Left renal cortex interstitium (tissue), 4 donors: Measurements from ENCODE around the gene SMIM45.
"Not testable (repeated sequence)": the region's sequence is repeated elsewhere in the genome, so short reads cannot be mapped to it uniquely, and the experiment has no call there.

Source experiments
- DNase-seq, 4 donors: peaks; one replicate each; pipeline ENCODE4 v3.0.0-alpha.2; 2013; ENCODE audit warnings: low read depth in 4 of 4, low spot score in 2 of 4, missing footprints in 1 of 4

Gene SMIM45

DNA sequence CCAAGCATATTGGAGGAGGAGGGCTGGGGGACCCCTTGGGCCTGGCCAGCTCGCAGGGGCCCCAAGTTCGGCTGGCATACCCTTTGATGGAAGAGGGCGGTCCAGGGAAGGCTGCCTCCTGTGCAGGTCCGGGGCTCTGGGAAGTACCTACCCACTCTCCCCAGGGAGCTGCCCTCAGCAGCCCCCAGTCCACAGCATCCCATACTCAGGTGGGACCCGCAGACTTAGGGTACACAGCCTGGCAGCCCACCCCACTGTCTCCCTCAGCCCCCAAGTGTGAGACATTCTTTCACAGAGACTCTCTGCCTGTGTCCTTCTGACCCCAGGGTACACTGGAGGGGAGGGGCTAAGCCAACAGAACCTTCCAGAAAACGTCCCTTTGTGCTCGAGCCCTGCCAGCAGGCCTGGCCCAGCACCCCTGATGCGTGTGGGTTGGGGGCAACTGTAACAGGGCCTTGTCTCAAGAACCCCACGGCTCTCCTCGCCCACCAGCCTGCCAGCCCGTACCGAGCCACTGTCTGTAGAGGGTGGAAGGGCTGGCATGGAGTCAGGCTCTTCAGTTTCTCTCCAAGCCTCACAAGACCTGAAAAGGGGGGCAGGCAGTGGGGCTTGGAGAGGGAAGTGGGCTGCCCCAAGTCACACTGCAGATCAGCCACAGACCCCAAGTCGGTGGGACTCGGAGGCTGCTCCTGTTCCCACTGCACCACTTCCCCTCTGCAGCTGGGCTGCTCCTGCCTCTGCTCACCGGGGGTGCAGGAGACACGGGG, 18.4 kb upstream of the SMIM45 start:
- no peak for DNase-seq

- DNase-seq, result no peak
Observed at GRCh38 chr22:41934284-41935014, 17.5 kb upstream of the SMIM45 start.

- no peak for DNase-seq
Observed at GRCh38 chr22:41935015-41935351, 17.0 kb upstream of the SMIM45 start.

GRCh38 chr22:41935509-41935908, 16.4 kb upstream of the SMIM45 start:
- DNase-seq, result no peak

GRCh38 chr22:41936894-41937169, 15.1 kb upstream of the SMIM45 start:
- no peak for DNase-seq

DNA sequence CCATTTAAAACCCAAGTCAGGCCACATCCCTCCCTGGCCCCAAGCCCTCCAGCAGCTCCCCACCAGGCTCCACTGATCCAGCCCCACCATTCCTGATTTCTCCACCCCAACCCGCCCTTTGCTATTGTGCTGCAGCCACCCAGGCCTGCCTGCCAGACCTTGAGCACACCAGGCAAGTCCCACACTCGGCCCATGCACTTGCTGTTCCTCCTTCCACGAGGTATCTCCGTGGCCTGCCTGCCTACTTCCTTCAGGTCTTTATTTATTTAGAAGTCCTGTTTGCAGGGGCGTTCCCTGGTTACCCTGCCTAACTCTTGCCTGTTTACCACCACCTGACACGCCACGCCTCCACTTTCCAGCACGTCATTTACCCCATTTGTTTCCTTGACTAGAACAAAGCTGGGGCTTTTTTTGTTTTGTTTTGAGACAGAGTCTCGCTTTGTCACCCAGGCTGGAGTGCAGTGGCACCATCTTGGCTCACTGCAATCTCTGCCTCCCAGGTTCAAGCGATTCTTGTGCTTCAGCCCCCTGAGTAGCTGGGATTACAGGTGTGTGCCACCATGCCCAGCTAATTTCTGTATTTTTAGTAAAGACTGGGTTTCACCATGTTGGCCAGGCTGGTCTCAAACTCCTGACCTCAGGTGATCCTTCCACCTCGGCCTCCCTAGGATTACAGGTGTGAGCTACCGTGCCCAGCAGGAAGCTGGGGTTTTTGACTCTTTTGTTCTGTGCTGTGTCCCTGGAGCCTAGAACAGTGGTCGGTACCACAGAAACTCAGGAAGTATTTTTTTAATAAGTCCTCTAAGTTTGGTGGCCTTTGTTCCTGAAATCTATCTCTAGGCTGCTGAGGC, 11.7 kb upstream of the SMIM45 start:
- DNase-seq, result no peak

GRCh38 chr22:41940832-41941765, 10.9 kb upstream of the SMIM45 start:
- peak in 2 of 4 donors; percentile 45 to 64 for DNase-seq

- DNase-seq, result no peak
Observed at GRCh38 chr22:41943661-41944209, 8.2 kb upstream of the SMIM45 start.

DNA sequence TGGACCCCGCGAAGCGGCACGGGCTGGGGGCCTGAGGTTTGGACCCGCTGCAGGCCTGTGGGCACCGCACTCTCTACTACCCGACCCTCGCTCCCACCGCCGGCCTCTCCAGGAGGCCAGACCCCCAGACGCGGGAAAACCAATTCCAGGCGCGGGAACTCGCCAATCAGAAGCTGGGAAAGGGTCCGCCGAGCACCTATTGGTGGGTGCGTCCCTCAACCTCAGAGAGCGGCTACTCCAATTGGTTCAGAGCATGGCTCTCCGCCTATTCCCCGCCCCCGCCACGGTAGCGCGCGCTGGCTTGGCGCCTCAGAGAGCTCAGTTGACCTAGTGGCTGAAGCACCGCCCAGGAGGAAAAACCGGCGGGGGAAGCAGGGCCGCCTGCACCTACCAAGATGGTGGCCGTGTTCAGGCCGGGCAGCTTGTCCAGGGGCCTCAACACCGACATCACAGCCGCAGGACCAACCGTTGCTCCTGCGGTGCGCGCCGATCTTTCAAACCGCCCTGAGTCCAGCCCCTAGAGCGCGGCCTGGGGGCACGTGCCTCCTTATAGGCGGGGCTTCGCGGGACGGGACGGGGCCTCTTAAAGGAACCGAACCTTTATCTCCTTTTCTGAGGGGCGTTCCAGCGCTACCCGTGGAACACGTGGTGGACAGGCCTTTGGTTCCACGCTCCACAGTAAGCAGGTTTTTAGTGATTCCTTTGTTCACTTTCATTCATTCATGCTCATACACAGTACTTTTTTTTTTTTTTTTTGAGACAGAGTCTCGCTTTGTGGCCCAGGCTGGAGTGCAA, 5.1 kb upstream of the SMIM45 start, which contains the start of gene CENPM:
TSS of gene CENPM (minus strand) at position 524 of the 795 bp plus-strand sequence. CDS start at position 448, 76 bp downstream.
- peak; percentile 83 to 93 (median 90) for DNase-seq

- no peak for DNase-seq
Observed at GRCh38 chr22:41947424-41948080, 4.4 kb upstream of the SMIM45 start.

DNA sequence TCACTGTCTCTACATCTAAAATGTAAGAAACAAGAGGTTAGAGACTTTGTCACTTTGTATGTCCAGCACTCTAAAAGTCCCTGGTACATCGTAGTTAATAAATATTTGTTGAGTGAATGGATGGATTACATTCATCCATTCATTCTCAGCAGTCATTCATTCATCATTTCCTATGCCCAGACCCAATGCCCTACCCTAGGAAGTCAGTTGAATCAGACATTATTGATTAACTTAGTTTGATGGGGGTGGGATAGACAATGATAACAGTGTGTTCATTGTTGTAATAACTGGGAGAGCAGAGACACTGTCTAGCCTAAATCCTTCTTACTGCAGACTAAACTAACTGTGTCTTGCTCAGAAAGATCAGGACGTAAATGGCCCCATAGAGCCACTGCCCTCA, 3.8 kb upstream of the SMIM45 start:
- no peak for DNase-seq

DNA sequence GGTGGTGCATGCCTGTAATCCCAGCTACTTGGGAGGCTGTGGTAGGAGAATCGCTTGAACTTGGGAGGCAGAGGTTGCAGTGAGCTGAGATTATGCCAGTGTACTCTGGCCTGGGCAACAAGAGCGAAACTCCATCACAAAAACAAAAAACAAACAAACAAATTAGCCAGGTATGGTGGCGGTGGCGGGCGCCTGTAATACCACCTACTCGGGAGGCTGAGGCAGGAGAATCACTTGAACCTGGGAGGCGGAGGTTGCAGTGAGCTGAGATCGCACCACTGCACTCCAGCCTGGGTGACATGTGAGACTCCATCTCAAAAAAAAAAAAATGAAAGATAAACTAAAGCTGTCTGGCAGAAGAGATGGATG, 3.0 kb upstream of the SMIM45 start:
- DNase-seq, result not testable (repeated sequence)

DNA sequence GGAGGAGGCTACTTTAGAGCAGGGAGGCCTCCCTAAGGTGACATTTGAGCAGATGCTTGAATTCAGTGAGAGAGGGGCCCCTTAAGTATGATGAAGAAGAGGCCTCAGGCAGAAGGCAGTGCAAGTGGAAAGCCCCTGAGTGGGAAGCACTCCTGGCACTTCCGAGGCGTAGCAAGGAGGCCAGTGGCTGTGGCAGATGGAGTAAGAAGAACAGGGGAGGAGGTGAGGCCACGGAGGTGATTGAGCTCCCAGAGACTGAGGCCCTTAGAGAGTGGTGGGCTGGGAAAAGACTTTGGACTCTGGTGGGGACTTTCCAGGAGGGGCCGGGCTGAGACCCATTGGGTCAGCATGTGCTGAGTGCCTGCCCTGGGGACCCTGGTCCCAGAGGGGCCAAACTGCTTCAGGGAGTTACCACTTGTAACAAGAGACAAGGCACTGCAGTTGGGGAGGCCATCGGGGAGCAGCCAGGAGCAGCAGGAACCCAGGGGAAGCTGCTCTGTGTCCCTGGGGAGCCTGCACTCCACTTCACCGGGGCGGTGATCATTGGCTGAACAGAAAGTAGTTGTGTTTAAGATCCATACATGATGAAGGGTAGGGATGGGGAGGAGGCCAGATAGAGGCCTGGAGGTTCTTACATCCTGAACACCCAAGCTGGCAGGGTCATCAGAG, 2.5 kb upstream of the SMIM45 start:
- DNase-seq, result no peak

DNA sequence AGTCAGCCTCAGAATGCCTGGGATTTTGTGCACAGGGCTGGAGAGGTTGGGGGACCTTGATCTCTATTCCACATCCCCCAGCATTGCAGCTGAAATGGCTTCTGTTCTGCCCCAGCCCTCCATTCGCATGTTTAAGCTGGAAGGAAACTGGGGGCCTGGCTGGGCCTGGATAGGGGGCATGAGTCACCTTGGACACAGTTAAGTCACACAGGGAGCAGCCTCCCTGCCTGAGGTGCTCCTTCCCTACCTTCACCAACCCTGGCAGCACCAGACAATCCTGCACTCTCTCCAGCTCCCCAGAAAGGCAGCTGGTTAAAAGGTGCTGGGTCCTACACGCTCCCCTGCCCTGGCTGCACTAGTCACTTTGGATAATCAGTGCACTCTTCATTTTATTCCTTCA, 763 bp downstream of the SMIM45 start:
- no peak for DNase-seq

DNA sequence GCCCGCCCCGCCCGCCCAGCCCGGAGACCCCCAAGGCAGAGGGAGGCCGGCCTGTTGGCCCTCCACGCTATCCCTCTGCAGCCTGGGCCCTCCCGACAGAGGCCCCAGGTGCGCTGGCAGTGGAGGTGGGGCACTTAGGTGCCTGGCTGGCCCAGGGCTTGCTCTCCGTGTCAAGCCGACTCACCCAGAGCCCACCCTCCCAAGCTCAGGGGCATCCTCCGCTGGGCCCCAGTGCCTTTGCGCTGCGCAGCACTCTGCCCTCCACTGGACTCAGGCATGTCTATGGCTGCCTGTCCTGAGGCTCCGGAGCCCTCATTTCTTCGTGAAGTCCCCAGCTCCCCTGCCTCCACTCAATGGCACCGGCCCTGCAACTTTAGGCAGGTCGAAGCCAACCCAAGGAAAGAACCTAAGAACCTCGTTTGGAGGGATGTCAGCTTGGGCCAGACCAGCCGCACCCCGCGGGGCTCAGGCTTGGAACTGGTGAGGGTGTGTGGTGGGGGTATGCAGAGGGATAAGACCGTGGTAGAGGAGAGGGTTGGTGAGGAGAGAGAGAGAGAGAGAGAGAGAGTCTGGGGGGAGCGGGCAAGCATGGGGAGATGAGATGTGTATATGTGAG, 6.1 kb downstream of the SMIM45 start:
- DNase-seq, result no peak

DNA sequence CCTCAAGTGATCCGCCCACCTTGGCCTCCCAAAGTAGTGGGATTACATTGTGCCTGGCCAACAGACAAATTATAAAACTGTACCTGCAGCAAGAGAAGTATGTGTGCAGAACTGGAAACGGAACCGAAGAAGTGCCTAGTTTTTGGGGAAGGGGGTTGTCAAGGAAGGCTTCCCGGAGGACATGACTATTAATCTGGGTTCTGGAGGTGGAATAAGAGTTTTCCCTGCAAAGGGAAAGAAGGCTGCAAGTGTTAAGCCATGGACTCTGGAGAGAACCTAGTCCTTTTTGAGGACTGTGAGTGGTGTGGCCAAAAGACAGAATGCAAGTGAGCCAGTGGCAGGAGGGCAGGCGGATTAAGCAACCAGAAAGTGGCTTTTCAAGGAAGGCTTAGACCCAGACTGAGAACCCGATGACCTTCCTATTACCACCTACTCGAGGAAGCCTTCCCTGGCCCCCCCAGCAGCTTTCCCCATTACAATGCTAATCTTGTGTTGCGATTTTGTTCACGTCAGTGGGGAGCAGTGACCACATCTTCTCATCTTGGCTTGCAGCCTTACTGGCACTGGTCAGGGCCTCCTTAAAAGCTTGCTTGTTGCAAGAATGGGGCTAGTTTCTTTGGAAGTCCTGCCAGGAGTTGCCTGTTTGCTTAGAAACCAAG, 11.6 kb downstream of the SMIM45 start:
- DNase-seq, result no peak

GRCh38 chr22:41964112-41964491, 12.2 kb downstream of the SMIM45 start:
- no peak for DNase-seq
